ENCODE results near the gene NLRP9.

NLRP9 gene

GRCh38 chr19:55702131-55702627, 36.0 kb downstream of the NLRP9 start:
- no peak overlapping the region for H3K4me3 ChIP-seq (replicated peaks; ENCODE audit: low read depth, low read length)
- no peak for DNase-seq (ENCODE audit: extremely low read depth, low read depth)
- no peak for TF ChIP-seq CTCF (IDR thresholded peaks at IDR 0.05; ENCODE audit: low read depth, low read length, missing control alignments)

- TF ChIP-seq CTCF (IDR thresholded peaks at IDR 0.05; ENCODE audit: low read depth, low read length, missing control alignments): no peak
- no peak for DNase-seq (ENCODE audit: extremely low read depth, low read depth)
- H3K4me3 ChIP-seq (replicated peaks; ENCODE audit: low read depth, low read length): no peak overlapping the region
These were observed 37.4 kb downstream of the NLRP9 start for GRCh38 chr19:55700813-55701212.

GRCh38 chr19:55699221-55699620, 39.0 kb downstream of the NLRP9 start:
- no peak for DNase-seq (ENCODE audit: extremely low read depth, low read depth)
- H3K4me3 ChIP-seq (replicated peaks; ENCODE audit: low read depth, low read length): no peak overlapping the region
- no peak for TF ChIP-seq CTCF (IDR thresholded peaks at IDR 0.05; ENCODE audit: low read depth, low read length, missing control alignments)

- TF ChIP-seq CTCF (IDR thresholded peaks at IDR 0.05; ENCODE audit: low read depth, low read length, missing control alignments): no peak
- H3K4me3 ChIP-seq (replicated peaks; ENCODE audit: low read depth, low read length): no peak overlapping the region
- DNase-seq (ENCODE audit: extremely low read depth, low read depth): no peak
These were observed 39.9 kb downstream of the NLRP9 start for GRCh38 chr19:55698256-55698655.

- no peak for DNase-seq (ENCODE audit: extremely low read depth, low read depth)
- H3K4me3 ChIP-seq (replicated peaks; ENCODE audit: low read depth, low read length): no peak overlapping the region
- TF ChIP-seq CTCF (IDR thresholded peaks at IDR 0.05; ENCODE audit: low read depth, low read length, missing control alignments): no peak
These were observed 40.5 kb downstream of the NLRP9 start for GRCh38 chr19:55697698-55698097.

GRCh38 chr19:55697069-55697440, 41.1 kb downstream of the NLRP9 start:
- no peak overlapping the region for H3K4me3 ChIP-seq (replicated peaks; ENCODE audit: low read depth, low read length)
- DNase-seq (ENCODE audit: extremely low read depth, low read depth): no peak
- TF ChIP-seq CTCF (IDR thresholded peaks at IDR 0.05; ENCODE audit: low read depth, low read length, missing control alignments): no peak
